ENCODE measurements around the gene TIGD7.
"Not testable (repeated sequence)": the region's sequence is repeated elsewhere in the genome, so short reads cannot be mapped to it uniquely, and the experiment has no call there.

The TIGD7 gene

DNA sequence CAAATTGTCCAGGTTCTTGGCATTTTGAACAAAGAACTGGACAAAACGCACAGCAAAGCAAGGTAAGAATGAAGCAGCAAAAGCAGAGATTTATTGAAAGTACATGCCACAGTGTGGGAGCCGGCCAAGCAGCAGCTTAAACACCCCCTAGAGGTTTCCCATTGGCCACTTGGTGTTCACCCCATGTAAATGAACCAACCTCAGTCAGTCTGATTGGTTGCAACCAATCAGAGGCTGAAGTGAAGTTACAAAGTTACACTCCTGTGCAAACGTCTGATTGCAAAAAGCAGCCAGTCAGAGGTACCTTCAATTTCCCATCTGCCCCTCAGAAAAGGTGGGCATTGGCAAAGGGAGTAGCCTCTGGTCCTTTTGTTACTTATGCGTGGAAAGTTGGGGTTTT, 30.7 kb downstream of the TIGD7 start:
- no peak for TF ChIP-seq CTCF (conservative IDR thresholded peaks at IDR 0.05; ENCODE audit: control insufficient read depth, insufficient read depth, low read depth, low read length)
- no peak overlapping the region for H3K4me3 ChIP-seq (ENCODE audit: control insufficient read depth, low read depth, low read length)
- no peak for DNase-seq (ENCODE audit: low read depth)

DNA sequence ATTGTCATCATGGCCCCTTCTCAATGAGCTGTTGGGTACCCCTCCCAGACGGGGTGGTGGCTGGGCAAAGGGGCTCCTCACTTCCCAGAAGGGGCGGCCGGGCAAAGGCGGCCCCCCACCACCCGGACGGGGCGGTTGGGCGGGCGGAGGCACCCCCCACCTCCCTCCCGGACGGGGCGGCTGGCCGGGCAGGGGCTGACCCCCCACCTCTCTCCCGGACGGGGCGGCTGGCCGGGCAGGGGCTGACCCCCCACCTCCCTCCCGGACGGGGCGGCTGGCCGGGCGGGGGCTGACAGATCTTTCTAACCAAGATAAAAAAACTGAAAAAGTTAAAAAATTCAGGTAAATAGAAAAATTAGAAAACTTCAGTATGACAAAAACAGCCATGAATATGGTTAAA, 33.9 kb downstream of the TIGD7 start:
- H3K4me3 ChIP-seq (ENCODE audit: control insufficient read depth, low read depth, low read length); DNase-seq (ENCODE audit: low read depth): not testable (repeated sequence)

- DNase-seq (ENCODE audit: low read depth); H3K4me3 ChIP-seq (ENCODE audit: control insufficient read depth, low read depth, low read length): not testable (repeated sequence)
These were observed 34.5 kb downstream of the TIGD7 start for GRCh38 chr16:3270718-3271117.

DNA sequence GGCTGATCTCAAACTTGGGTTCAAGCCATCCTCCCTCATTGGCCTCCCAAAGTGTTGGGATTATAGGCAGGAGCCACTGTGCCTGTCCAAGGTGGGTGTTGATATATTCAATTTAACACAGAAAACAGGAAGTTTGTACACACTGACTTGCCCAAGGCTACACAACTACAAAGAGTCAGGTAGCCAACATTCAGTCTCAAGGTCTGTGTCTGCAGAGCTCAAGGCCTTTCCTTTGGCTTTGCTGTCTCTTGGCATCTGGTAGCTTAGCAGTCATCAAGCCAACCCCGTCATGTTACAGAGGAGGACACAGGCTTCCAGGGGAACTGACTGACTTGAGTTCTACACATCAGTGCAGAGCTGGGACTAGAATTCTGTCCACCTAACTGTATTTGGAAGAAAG, 36.9 kb downstream of the TIGD7 start:
- H3K4me3 ChIP-seq (ENCODE audit: control insufficient read depth, low read depth, low read length): no peak overlapping the region
- DNase-seq (ENCODE audit: low read depth): no peak
- no peak for TF ChIP-seq CTCF (conservative IDR thresholded peaks at IDR 0.05; ENCODE audit: control insufficient read depth, insufficient read depth, low read depth, low read length)

DNA sequence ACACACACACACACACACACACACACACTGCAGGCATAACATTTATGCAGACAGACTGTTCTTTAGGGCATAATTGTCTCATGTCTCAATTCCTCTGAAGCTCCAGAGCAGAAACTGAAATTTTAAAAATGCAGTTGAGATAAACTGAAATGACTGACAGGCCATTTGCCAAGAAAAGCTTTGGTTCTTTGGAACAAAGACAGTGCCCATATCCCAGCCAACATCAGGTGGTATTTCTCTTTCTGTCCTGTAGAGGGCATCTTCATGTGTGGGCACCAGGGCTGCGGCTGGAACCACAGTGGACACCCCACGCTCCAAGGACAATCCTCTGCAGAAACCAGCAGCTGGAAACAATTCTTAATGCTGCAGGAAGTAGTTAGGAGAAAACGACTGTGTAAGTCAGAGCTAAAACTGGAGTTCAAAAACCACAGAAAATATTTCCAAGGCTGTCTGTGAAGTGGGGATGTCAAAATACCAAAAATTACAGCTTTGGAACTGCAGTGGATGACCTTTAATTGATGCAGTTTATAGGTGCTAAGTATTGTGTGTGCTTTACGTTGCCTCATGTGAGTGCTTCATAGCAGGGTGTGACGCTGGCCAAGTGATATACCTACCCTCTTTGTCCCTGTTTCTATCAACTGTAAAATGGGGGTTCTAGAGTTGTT, 38.2 kb downstream of the TIGD7 start:
- DNase-seq (ENCODE audit: low read depth): peak; percentile 47
- H3K4me3 ChIP-seq (ENCODE audit: control insufficient read depth, low read depth, low read length): no peak overlapping the region
- TF ChIP-seq CTCF (conservative IDR thresholded peaks at IDR 0.05; ENCODE audit: control insufficient read depth, insufficient read depth, low read depth, low read length): peak; percentile 55

DNA sequence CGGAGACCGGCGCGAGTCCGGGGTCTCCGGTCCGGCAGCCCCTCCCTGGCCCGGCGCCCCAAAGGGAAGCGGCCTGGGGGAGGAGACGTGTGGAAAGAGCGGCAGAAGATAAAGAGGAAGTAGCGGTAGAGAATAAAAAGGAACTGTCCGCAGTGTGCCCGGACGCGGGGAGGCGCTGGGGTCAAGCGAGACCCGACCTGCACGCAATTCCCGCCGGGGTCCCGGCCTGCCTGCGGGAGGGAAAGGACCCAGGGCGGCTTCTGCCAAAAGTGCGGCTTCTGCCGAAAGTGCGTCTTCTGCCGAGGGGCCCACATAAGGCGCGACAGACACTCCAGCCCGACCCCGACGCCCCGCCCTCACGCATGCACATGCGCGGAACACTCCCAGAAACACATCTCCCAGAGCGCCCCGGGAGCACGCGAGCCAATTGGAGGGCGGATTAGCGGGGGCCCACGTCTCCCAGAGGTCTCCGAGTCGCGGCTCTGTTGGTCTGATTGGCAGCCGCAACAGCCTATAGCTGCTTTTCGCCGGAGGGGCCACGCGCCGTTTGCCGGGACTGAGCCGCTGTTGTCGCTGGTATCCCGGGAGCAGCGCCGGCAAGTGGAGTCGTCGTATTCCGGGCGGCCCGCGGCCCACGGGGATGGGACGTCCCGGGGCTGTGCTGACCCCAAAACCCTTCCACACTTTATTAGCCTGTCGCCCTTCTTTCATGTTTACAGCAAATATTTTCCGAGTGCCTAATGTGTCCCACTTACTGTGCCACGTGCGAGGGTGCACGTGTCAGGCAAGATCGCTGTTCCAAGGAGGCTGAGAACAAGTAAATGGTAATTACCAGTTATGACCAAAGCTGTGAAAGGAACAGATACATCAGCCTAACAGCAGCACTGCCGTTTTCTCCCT, 40.8 kb downstream of the TIGD7 start:
- peak overlapping the region; percentile 77 for H3K4me3 ChIP-seq (ENCODE audit: control insufficient read depth, low read depth, low read length)
- no peak for TF ChIP-seq CTCF (conservative IDR thresholded peaks at IDR 0.05; ENCODE audit: control insufficient read depth, insufficient read depth, low read depth, low read length)
- DNase-seq (ENCODE audit: low read depth): peak; percentile 96

- H3K4me3 ChIP-seq (ENCODE audit: control insufficient read depth, low read depth, low read length): no peak overlapping the region
- no peak for DNase-seq (ENCODE audit: low read depth)
- TF ChIP-seq CTCF (conservative IDR thresholded peaks at IDR 0.05; ENCODE audit: control insufficient read depth, insufficient read depth, low read depth, low read length): no peak
These were observed 42.7 kb downstream of the TIGD7 start for GRCh38 chr16:3262517-3262916.
